GM19452 (cell line): ENCODE results near the gene IL4R.
"Not testable (repeated sequence)": the region's sequence is repeated elsewhere in the genome, so short reads cannot be mapped to it uniquely, and the experiment has no call there.

ENCODE experiments used
- ATAC-seq: cut with Tn5 transposase; IDR thresholded peaks from one replicate; pipeline ENCODE4 v1.9.1; 2021; ENCODE audit not compliant: unreplicated experiment

IL4R gene

DNA sequence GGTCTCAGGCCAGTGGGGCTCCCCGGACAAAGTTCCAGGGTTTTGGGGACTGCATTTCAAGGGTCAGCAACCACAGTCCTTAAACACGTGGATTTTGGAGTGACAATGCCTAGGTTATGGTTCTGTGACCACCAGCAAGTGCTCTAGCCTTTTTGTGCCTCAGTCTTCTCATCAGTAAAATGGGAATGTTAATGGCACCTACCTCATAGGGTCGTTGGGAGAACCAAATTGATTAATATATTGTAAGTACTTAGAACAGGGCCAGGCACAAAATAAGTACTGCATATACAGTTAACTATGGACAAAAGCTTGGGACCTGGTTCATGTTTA lies 13.8 kb downstream of the IL4R start:
- ATAC-seq: no peak

DNA sequence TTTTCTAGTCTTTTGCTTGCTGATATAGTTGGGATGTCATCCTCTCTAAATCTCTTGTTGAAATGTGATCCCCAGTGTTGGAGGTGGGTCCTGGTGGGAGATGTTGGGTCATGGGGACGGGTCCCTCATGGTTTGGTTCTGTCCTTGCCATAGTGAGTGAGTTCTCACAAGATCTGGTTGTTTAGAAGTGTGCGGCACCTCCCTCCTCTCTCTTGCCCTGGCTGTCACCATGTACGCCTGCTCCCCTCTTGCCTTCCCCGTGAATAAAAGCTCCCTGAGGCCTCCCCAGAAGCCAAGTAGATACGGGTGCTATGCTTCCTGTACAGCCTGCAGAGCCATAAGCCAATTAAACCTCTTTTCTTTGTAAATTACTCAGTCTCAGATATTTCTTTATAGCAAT lies 15.2 kb downstream of the IL4R start:
- ATAC-seq: no peak

DNA sequence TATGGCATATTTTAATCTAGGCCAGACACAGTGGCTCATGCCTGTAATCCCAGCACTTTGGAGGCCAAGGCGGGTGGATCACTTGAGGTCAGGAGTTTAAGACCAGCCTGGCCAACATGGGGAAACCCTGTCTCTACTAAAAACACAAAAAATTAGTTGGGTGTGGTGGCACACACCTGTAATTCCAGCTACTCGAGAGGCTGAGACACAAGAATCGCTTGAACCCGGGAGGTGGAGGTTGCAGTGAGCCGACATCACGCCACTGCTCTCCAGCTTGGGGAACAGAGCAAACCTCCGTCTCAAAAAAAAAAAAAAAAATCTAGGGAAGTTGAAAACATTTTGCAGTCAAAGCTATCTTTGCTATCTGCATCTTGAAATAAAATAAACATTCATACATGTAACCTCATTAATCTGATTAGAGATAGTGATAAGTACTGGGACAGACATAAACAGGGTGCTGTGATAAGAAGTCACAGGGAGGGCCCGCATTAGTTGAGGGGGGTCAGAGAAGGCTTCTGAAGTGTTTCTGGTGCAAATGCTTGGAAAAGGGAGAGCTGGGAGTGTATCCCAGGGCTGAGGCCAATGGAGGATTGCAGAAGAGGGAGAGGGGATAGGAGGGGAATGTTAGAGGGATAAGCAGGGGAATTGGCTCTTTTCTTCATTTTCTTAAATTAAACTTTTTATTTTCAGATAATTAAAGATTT lies 15.8 kb downstream of the IL4R start:
- ATAC-seq: not testable (repeated sequence)

DNA sequence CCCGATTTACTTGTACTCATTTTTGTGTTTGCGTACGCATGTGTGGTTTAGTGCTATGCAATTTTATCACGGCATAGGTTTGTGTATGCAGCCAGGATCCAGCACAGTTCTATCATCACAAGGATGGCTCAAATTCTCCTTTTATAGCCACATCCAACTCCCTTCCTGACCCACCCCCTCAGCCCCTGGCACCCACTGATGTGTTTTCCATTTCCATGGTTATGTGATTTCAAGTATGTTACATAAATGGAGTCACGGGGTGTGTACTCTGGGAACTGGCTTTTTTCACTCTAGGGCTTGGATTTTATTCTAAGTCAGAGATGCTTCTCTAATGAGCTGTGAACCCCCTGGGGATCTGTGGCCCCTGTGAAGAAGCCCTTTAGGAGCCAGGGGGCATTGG lies 16.8 kb downstream of the IL4R start:
- ATAC-seq: no peak

DNA sequence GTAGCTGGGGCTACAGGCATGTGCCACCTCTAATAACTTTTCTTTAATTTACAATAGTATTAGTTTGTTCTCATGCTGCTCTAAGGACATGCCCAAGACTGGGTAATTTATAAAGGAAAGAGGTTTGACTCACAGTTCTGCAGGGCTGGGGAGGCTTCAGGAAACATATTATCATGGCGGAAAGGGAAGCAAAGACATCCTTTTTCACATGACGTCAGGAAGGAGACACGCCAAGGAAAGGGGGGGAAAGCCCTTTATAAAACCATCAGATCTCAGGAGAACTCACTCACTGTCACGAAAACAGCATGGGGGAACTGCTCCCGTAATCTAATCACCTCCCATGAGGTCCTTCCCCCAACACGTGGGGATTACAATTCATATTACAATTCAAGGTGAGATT lies 18.3 kb downstream of the IL4R start:
- no peak for ATAC-seq

DNA sequence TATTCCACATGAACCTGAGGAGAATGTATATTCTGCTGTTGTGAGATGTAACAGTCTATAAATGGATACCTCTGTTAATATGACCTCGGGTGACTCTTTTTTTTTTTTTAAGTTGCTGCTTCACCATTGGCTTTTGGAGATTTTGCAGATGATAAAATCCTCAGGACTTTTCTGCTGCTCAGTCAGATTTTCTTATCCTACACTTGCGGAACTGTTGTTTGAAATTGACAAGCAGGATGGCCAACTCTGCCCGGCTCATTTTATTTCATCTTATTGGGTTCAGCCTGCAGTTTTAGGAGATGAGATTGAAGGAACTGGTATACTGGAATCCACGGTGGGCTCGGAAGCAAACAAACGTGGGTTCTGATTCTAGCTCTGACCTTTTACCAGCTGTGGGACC lies 19.3 kb downstream of the IL4R start:
- ATAC-seq: no peak

DNA sequence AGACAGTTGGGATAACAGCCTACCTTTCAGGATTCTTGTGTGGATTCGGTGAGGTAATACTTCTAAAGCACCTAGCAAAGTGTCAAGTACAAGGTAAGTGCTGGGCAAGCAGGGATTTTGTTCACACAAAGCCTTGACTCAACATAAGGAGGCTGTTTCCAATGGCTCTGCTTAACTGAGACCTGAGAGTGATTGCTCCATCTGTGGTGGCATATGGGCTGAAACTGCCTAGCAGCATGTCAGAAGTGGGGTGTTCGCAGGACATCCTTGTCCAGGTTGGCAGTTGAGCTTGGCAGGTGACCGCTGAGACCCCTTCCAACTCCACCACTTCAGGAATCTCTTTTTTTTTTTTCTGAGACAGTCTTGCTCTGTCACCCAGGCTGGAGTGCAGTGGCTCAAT lies 19.8 kb downstream of the IL4R start:
- ATAC-seq: no peak

DNA sequence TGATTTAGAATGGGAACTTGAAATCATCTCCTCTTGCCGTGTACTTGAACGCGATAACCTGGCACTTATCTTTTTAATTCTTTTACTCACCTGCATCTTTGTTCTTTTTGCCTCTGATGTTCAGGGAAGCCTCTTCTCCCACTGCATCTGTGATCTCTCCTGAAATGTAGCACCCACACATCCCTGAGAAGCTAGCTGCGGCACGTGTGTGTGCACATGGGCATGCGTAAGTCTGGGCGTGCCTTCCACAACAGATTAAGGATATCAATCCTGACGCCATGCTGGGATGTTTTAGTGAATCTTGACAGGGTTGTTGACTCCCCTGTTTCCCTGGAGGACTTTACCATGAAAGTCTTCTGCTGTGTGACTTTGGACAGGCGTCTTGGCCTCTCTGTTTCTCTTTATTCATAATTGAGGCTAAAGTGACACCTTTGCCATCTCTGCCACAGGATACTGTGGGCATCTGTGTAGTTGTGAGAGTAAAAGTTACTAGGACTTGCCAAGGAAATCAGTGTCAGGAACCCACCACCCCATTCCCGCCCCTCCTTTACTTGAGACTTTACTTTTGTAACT lies 20.5 kb downstream of the IL4R start:
- ATAC-seq: no peak

DNA sequence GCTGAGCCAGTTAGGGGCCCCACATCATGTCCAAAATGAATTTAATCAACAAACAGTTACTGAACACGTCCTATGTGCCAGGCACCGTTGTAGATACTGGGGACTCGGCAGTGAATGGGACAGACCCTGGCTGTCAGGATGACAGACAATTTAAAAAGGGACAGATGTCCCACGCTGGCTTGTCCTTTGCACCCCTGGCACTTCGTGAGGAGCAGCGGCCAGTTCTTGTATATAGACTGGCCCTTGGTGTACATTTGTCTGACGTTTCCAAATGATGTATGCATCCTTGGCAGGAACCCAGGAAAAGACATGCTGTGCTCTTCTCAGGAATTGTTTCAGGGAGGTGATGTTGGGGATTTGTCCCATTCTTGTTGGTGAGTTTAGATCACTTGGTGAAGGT lies 21.1 kb downstream of the IL4R start:
- ATAC-seq: no peak

DNA sequence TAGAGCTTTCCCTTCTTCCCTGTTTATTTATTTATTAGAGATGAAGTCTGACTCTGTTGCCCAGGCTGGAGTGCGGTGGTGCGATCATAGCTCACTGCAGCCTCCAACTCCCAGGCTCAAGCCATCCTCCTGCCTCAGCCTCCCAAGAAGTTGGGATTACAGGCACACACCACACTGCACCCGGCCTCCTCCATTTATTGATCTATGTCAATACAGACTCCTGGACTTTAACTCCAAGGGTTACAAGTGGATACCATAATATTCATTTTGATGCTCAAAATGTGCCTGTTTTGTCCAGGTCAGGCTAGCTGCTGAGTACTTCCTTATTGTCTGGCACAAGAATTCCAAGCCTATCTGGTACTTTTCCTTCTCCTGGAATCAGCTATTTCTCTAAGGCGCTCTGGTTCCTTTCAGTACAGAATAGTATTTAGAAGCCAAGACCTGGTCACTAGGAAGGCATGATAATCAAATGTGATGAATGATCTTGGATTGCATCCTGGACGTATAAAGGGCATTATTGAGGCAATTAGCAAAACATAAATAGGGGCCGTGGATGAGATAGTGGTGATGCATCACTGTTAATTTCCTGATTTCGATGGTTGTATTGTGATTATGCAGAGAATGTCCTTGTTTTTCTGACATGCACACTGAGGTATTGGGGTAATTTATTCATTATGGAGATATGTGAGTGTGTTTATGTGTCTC lies 21.7 kb downstream of the IL4R start:
- ATAC-seq: no peak

DNA sequence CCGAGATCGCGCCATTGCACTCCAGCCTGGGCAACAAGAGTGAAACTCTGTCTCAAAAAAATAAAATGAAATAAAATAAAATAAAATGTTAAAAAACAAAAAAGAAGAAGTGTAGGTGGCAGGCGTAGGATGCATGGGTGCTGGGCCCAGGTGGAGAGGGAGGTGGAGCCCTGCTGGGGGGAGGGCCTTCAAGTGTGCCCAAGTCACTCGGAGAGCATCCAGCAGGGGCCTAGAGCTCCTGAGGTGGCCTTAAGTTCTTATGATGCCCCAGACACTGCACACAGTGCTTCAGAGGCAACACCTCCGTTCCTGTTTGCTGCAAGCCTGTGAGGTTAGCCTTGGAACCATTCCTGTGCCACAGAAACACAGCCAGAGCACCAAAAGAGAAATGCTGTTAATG lies 23.2 kb downstream of the IL4R start:
- ATAC-seq: no peak

DNA sequence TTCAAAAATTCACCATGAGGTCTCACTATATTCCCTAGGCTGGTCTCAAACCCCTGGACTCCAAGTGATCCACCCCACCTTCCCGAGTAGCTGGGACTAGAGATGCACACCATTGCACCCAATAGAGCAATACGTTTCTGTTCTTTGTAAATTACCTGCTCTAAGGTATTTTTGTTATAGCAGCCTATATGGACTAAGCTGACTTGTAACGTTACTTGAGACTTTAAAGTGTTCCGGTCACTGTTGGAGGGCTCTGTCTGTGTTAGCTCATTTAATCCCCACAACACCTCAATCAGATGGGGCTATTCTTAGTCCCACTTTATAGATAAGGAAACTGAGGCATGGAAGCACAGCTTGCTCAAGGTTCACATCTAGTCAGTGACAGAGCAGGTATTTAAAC lies 25.4 kb downstream of the IL4R start:
- ATAC-seq: no peak

DNA sequence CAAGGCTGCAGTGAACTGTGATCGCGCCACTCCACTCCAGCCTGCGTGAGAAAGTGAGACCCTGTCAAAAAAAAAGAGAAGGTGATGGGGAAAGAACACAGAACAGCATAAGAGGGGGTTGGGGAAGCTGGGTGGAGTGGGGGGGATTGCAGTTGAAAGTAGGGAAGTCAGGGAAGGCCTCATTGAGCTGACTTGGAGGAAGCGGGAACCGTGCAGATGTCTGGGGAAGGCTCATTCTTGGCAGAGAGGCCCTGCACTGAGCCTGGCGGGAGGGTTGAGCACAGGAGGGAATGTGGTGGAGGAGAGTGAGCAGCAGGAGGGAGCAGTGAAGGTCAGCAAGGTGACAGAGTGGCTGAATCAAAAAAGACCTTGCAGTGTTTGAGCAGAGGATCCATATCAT lies 26.9 kb downstream of the IL4R start:
- ATAC-seq: no peak

DNA sequence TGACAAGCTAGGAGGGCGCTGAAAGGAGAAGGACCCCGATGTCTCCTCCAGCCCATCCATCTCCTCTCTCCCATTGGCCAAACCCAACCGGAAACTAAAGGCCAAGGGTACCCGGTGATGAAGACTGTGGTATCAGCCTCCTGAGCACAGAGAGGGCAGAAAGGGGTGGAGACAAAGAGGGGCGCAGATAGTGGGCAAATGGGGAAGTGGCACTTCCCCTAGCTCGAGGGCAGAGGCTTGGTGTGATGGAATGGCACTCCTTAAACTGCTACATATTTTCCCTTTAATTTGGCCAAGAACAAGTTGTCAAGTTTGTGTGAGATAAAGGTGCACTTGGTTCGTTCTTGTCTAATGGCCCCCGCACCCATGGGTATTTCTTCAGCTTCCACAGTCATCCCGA lies 27.8 kb downstream of the IL4R start:
- no peak for ATAC-seq

DNA sequence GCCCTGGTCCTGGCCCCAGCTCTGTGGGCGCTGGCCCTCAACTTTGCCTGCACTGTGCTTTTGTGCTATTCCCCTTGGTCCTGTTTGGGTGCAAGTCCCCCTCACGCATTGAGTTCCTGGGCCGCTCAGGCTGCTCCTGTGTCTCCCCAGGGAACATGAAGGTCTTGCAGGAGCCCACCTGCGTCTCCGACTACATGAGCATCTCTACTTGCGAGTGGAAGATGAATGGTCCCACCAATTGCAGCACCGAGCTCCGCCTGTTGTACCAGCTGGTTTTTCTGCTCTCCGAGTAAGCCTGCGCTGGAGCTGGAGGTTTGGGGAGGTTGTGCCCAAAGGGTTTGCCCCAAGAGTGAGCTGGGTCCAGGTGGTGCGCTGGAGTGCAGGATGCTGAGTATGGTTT lies 28.2 kb downstream of the IL4R start:
- no peak for ATAC-seq

DNA sequence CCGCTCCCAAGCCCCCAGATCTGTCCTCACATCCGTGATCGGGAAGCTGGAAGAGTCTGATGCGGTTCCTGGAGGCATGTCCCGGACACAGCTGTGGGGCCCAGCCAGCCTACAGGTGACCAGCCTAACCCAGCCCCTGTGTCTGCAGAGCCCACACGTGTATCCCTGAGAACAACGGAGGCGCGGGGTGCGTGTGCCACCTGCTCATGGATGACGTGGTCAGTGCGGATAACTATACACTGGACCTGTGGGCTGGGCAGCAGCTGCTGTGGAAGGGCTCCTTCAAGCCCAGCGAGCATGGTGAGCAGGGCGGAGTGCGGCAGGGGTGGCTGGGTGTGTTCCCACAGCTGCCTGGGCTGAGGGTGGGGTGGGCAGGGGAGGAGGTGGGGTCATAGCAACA lies 30.9 kb downstream of the IL4R start:
- no peak for ATAC-seq

DNA sequence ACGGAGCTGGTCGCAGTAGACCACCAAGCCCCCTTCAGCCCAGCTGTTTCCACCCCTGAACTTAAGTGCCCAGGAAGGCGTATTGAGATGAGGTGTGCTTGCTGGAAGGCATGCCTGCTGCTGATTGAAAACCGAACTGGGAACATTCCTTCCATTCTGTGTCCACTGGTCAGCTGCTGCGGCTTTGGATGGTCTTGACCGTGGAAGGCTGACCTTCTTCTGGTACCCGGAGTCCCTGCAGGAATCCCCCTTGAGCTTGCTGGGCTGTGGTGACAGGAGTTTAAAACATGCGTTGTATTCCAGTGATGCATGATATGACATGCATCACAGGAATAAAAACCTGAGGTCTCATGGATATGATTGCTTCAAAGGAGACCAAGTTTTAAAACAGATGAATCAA lies 31.4 kb downstream of the IL4R start:
- no peak for ATAC-seq

DNA sequence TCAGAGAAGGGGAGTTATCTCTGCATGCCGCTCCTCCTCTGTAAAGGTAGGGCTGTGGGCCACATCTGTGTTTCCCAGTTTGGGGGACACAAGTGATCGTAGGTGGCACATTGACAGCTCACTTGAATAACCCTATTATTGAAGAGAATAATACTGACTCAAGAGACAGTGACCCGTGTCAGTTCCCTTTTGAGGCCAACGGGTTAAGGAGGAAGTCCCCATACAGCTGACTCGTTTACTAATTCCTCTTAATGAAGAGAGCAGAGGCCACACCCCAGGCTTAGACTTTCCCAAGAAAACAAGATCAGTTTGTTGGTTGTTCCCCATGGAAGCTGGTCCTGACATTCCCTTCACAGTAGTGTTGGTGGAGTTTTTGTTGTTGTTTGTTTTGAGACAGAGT lies 33.0 kb downstream of the IL4R start:
- no peak for ATAC-seq

DNA sequence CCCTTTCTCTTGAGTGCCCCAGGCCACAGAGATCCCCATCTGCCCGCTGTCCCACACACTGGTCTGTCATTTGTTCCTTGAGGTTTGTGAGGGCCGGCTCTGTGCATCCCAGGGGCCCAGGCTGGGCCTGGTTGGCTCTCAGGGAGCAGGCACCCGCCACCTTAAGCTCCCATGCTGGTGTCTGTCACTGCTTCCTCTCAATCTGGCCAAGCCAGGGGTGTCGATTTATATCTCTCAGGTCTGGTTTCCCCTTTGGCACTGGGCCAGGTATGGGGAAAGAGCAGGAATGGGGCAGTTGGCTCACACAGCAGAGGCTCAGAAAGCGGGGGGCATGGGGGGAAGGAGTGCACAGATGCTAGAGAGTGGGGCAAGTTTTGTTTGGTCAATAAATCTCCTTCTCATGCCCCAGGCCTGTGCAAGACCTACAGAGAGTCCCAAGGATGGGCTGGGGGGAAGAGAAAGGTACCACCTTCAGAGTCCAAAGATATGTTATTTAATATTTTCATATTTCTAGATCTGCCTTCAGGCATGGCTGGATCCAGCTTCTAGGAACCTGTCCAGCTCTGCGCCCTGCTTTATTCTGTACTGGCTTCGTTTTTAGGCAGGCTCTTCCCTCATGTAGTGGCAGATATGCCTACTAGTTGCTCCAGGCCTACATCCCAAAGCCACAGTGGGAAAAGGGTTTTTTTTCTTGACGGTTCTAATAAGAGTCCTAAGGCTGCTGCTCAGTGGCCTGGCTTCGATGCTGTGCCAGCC lies 34.3 kb downstream of the IL4R start:
- no peak for ATAC-seq

DNA sequence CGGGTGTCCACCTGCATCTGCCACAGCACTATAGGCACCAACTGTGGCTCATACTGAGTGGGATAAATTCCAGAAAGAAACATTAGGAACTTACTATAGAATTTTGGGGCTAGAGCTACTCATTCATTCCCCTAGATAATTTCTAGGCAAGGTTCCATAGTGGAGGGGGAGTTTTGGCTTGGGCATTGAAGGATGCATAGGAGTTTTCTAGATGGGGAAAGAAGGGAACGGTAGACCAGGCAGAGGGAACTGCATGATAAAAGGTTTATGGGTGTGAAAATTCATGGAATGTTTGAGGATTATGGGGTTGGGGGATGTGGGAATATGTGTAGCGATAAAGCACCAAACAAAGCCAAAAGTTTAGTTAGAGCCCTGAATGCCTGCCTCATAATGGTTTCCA lies 35.5 kb downstream of the IL4R start:
- ATAC-seq: no peak

DNA sequence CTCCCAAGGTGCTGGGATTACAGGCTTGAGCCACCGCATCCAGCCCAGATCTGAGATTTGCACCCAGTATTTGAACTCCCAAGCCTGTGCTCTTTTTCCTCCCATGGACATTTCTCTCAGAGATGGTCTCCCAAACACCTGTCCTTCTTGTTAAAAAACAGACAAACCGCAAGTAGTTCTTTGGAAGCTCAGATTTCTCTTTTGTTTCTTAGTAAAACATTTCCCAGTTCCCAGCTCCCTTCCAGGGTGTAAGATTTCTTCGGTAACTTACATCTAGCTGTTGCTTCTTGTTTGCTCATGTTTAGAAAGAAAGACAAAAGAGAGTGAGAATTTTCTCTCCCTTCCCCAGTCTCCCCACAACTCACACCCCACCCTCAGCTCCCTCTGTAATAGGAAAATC lies 36.2 kb downstream of the IL4R start:
- no peak for ATAC-seq

DNA sequence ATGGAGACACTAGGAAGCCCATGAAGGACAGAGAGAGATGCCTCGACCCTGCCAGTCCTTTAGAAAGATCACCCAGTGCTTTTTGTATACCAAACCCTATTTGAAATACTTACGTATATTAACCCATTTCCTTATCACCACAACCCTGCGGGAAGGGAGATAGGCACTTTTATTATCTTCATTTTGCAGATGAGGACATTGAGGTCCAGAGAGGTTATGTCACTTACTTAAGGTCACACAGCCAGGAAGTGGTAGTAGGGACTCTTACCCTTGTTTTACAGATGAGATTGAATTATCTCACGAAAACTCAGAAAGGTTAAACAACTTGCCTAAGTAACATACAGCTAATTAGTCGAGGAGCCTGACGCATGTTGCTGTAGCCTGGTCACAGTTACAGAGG lies 38.2 kb downstream of the IL4R start:
- ATAC-seq: no peak
